CD4-positive, alpha-beta T cell (primary cell): ENCODE measurements around the gene CCDC154. TPM values are rescaled to one million over a fixed set of nuclear protein-coding genes. Genes with fewer than 3 reads are reported as not detected.

Experiments
- ATAC-seq: fragments of 200-7000 bp; cut with Tn5 transposase; one replicate; pipeline ENCODE4 v1.10.0; 2022; ENCODE audit warnings: mild to moderate bottlenecking; ENCODE audit not compliant: poor library complexity
- CTCF ChIA-PET: fragments of 350-600 bp; sonication (Branson Sonifier 250); formaldehyde crosslinking; loops from one replicate; lab custom pipeline; 2021; ENCODE audit warnings: antibody characterized with exemption, inconsistent platforms; lab: Charles Lee
- POLR2A ChIA-PET: fragments of 350-600 bp; sonication (Branson Sonifier 250); formaldehyde crosslinking; loops from one replicate; lab custom pipeline; 2021; ENCODE audit warnings: antibody characterized with exemption, inconsistent platforms; lab: Charles Lee
- DNase-seq, 14 experiments: peaks; one replicate each; pipeline ENCODE4 v3.0.0-alpha.2; 2013 to 2020; ENCODE audit warnings: mixed read lengths in 2 of 14
- H3K27ac ChIP-seq, 2 donors: one replicate each; pipeline versions ENCODE4 v1.5.1 to v1.7.0; 2013; ENCODE audit warnings: low read length in 2 of 2, low read depth in 1 of 2, mild to moderate bottlenecking in 1 of 2
- H3K27me3 ChIP-seq, 2 experiments: 1 replicate in 1 of 2; 2 replicates in 1 of 2; pipeline versions ENCODE4 v1.6.1 to v1.7.0; 2013; ENCODE audit warnings: low read length in 2 of 2, control low read depth in 1 of 2, mild to moderate bottlenecking in 1 of 2, moderate library complexity in 1 of 2; ENCODE audit not compliant: insufficient read depth in 2 of 2, control insufficient read depth in 1 of 2
- H3K36me3 ChIP-seq: one replicate; pipeline ENCODE4 v1.6.1; 2013; ENCODE audit warnings: low read length, control low read depth; ENCODE audit not compliant: insufficient read depth
- H3K4me1 ChIP-seq: one replicate; pipeline ENCODE4 v1.6.1; 2013; ENCODE audit warnings: low read length, control low read depth; ENCODE audit not compliant: insufficient read depth
- H3K4me3 ChIP-seq: one replicate; pipeline ENCODE4 v1.5.1; 2013; ENCODE audit warnings: mild to moderate bottlenecking, low read length, moderate library complexity
- H3K9me3 ChIP-seq, 2 experiments: 1 replicate in 1 of 2; 2 replicates in 1 of 2; pipeline versions ENCODE4 v1.6.1 to v1.7.0; 2013; ENCODE audit warnings: low read length in 2 of 2, mild to moderate bottlenecking in 2 of 2, control low read depth in 1 of 2, moderate library complexity in 1 of 2; ENCODE audit not compliant: control insufficient read depth in 1 of 2, insufficient read depth in 1 of 2
- H3K27ac Mint-ChIP-seq: one replicate; pipeline ENCODE4 v1.8.0; 2020; ENCODE audit warnings: mixed read lengths
- H3K27me3 Mint-ChIP-seq: one replicate; pipeline ENCODE4 v1.8.0; 2021; ENCODE audit warnings: mixed read lengths
- H3K36me3 Mint-ChIP-seq: one replicate; pipeline ENCODE4 v1.8.0; 2021; ENCODE audit warnings: low read depth, mixed read lengths
- H3K4me1 Mint-ChIP-seq: one replicate; pipeline ENCODE4 v1.8.0; 2021; ENCODE audit warnings: low read depth, mixed read lengths
- H3K4me3 Mint-ChIP-seq: one replicate; pipeline ENCODE4 v1.8.0; 2020; ENCODE audit warnings: mild to moderate bottlenecking, mixed read lengths
- H3K9me3 Mint-ChIP-seq: one replicate; pipeline ENCODE4 v1.8.0; 2020; ENCODE audit warnings: mixed read lengths
- intact Hi-C, 2 experiments: fragments of 100-400 bp; cut with DNase I in 1 of 2; cut with micrococcal nuclease in 1 of 2; formaldehyde crosslinking; loops; one replicate each; pipeline versions ENCODE4 v1.15.1 to v1.9.0; 2023 to 2025; cut with DNase I, micrococcal nuclease
- total RNA-seq, 174 experiments: library from RNA in 2 of 174; stranded (reverse) in 2 of 174; gene quantifications; one replicate each; pipeline ENCODE4 v1.2.3 and lab custom pipeline; 2021 to 2026
- TF ChIP-seq, protein P1 (sequence below): fragments of 200-600 bp; IDR thresholded peaks from one replicate; pipeline ENCODE4 v1.8.0; 2022; ENCODE audit warnings: antibody characterized with exemption, mild to moderate bottlenecking

The CCDC154 gene
- total RNA-seq, 2 experiments from 2014 or later = 2.9 to 3.0 TPM

DNA sequence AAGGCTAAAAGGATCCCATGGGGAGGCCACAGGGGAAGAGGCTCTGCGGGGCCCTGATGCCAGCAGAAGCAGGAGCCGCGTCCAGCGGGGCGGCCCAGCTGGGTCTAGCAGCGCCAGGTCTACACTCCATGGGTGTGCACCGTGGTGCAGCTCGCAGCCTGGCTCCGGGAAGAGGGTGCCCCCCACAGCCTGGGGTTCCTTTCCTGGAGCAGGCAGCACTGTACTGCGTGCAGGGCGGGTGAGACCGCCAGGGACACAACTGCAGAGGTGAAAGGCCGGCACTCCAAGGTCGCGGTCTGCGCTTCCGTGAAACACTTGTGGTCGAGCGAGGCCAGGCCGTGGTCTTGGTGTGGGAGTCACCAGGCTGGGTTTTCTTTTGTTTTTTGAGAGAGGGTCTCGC lies 6.5 kb upstream of the CCDC154 start:
- no peaks in the 10 kb centered on the region for H3K4me1 ChIP-seq
- peaks cover 0 to 4% of the 10 kb centered on the region in 2 experiments for H3K9me3 ChIP-seq
- Mint-ChIP-seq H3K27me3 (no peaks in the 10 kb centered on the region), H3K4me3 (no peak overlapping the region), H3K27ac (no peak overlapping the region), H3K9me3 (no peaks in the 10 kb centered on the region), H3K36me3 (peaks cover 26% of the 10 kb centered on the region), H3K4me1 (no peaks in the 10 kb centered on the region)
- H3K36me3 ChIP-seq = peaks cover 57% of the 10 kb centered on the region
- TF ChIP-seq, protein P1, sequence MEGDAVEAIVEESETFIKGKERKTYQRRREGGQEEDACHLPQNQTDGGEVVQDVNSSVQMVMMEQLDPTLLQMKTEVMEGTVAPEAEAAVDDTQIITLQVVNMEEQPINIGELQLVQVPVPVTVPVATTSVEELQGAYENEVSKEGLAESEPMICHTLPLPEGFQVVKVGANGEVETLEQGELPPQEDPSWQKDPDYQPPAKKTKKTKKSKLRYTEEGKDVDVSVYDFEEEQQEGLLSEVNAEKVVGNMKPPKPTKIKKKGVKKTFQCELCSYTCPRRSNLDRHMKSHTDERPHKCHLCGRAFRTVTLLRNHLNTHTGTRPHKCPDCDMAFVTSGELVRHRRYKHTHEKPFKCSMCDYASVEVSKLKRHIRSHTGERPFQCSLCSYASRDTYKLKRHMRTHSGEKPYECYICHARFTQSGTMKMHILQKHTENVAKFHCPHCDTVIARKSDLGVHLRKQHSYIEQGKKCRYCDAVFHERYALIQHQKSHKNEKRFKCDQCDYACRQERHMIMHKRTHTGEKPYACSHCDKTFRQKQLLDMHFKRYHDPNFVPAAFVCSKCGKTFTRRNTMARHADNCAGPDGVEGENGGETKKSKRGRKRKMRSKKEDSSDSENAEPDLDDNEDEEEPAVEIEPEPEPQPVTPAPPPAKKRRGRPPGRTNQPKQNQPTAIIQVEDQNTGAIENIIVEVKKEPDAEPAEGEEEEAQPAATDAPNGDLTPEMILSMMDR = no peak
- ChIA-PET CTCF (no interaction called here), POLR2A (interaction anchor here (0.5 kb wide), 1 partner anchor 13 kb away, joined by 3 read pairs; no protein-coding TSS in a partner anchor)
- ATAC-seq (no peak), DNase-seq (no peak)
- no peak overlapping the region for H3K27ac ChIP-seq
- intact Hi-C loops = no loop called here
- H3K4me3 ChIP-seq = no peak overlapping the region
- no peaks in the 10 kb centered on the region for H3K27me3 ChIP-seq

DNA sequence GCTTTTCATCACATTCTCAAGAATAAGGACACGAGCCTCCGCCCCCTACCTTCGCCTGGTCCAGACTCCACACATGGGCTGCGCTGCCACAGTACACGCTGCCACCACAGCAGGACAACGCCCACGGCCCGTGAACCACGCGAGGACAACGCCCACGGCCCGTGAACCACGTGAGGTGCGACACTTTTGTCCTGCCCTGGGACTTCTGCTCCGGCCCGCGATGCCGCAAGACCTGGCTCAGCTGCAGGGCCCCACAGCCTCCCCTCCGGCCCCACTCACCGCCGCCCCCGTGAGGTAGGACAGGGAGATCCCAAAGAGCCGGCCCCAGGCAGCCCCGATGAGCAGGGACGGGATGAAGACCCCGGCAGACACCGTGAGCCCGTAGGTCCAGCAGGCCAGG lies 5.9 kb upstream of the CCDC154 start:
- TF ChIP-seq, protein P1 = no peak
- Histone ChIP-seq H3K27ac (no peak overlapping the region), H3K4me3 (no peak overlapping the region), H3K36me3 (peaks cover 53% of the 10 kb centered on the region), H3K27me3 (no peaks in the 10 kb centered on the region), H3K4me1 (no peaks in the 10 kb centered on the region), H3K9me3 (peaks cover 0 to 4% of the 10 kb centered on the region in 2 experiments)
- Mint-ChIP-seq H3K27me3 (no peaks in the 10 kb centered on the region), H3K9me3 (no peaks in the 10 kb centered on the region), H3K36me3 (peaks cover 26% of the 10 kb centered on the region), H3K4me1 (no peaks in the 10 kb centered on the region), H3K27ac (no peak overlapping the region), H3K4me3 (no peak overlapping the region)
- ATAC-seq (no peak), DNase-seq (no peak)
- ChIA-PET POLR2A (interaction anchor here (0.5 kb wide), 1 partner anchor 14 kb away, joined by 3 read pairs; no protein-coding TSS in a partner anchor), CTCF (no interaction called here)
- intact Hi-C loops = no loop called here

DNA sequence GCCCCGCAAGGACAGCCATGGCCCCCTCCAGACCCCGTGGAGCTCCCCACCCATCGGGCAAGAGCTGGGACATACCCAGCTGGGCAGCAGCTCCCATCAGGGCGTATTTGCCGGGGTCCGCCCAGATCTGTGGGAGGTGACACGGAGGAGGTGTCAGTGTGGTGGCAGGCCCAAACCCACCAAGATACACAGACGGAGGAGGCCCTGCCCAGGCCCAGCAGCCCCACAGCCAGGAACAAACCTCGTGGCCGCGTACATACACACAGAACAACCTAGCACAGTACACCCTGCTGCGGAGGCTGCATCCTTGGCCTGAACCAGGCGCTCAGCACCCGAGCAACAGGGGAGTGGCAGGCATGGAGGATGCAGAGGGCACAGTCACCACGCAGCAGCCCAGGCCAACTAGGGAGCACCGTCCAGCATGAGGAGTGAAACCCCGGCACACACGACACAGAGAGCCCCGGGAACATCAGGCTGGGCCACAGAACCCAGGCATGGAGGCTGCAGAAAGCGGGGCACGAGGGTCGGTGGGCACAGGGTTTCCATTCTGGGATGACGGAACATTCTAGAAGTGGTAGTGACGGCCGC lies 4.9 kb upstream of the CCDC154 start:
- POLR2A ChIA-PET = no interaction called here

More for the DNA sequence above, 4.9 kb upstream of the CCDC154 start:
- no peak overlapping the region for H3K27ac Mint-ChIP-seq
- intact Hi-C loops = no loop called here
- no peaks in the 10 kb centered on the region for H3K9me3 Mint-ChIP-seq
- H3K27ac ChIP-seq = no peak overlapping the region
- CTCF ChIA-PET = no interaction called here
- TF ChIP-seq, protein P1 = no peak
- H3K36me3 ChIP-seq = peaks cover 43% of the 10 kb centered on the region
- H3K4me1 ChIP-seq = no peaks in the 10 kb centered on the region
- no peaks in the 10 kb centered on the region for H3K27me3 Mint-ChIP-seq
- no peak overlapping the region for H3K4me3 Mint-ChIP-seq
- H3K36me3 Mint-ChIP-seq = peaks cover 22% of the 10 kb centered on the region
- ATAC-seq (no peak), DNase-seq (no peak)
- no peaks in the 10 kb centered on the region for H3K27me3 ChIP-seq
- no peaks in the 10 kb centered on the region for H3K4me1 Mint-ChIP-seq
- peaks cover 0 to 4% of the 10 kb centered on the region in 2 experiments for H3K9me3 ChIP-seq
- no peak overlapping the region for H3K4me3 ChIP-seq
